COLO668 (cell line): ENCODE results near the gene PIM1.
"Not testable (repeated sequence)": the region's sequence is repeated elsewhere in the genome, so short reads cannot be mapped to it uniquely, and the experiment has no call there.

Source experiments
- DNase-seq: peaks from one replicate; lab custom pipeline; 2025; ENCODE audit not compliant: unreplicated experiment; lab: John Stamatoyannopoulos, UW

Gene PIM1

DNA sequence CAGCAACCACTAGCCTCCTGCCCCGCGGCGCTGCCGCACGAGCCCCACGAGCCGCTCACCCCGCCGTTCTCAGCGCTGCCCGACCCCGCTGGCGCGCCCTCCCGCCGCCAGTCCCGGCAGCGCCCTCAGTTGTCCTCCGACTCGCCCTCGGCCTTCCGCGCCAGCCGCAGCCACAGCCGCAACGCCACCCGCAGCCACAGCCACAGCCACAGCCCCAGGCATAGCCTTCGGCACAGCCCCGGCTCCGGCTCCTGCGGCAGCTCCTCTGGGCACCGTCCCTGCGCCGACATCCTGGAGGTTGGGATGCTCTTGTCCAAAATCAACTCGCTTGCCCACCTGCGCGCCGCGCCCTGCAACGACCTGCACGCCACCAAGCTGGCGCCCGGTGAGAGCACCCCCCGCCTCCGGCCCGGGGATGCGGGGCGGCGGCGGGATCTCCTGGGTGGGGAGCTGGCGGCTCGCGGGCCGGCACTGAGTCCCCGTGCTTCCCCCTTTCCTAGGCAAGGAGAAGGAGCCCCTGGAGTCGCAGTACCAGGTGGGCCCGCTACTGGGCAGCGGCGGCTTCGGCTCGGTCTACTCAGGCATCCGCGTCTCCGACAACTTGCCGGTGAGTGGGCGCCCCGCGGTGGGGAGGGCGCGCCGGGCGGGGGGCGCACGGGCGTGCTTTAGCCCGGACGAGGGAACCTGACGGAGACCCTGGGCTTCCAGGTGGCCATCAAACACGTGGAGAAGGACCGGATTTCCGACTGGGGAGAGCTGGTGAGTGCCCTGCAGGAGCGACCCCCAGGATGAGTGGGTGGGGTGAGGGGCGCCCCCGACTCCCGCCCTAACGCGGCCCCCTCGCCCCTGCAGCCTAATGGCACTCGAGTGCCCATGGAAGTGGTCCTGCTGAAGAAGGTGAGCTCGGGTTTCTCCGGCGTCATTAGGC is 585 bp downstream of the PIM1 start:
- peak; percentile 60 for DNase-seq

DNA sequence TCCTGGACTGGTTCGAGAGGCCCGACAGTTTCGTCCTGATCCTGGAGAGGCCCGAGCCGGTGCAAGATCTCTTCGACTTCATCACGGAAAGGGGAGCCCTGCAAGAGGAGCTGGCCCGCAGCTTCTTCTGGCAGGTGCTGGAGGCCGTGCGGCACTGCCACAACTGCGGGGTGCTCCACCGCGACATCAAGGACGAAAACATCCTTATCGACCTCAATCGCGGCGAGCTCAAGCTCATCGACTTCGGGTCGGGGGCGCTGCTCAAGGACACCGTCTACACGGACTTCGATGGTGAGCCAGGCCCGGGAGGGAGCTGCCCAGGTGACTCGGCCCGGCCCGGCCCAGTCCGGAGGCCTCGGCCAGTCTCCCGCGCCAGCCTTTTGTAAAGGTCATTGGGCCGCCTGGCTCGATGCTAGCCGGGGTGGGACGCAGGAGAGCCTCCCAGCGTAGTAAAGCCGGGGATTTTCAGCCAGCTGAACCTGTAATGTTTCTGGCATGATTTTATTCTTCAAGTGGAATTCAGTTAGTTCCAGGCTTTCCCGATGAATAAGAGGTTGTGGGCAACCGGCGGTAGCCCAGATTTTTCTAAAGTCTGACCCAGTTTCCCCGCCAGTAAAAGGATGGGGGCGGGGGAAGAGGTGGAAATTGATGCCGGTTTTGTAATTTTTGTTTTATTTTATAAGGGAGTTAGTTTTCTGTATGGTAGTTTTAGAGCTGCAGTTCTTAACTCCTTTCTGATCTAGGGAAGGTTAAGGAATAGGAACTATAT is 1.4 kb downstream of the PIM1 start:
- peak; percentile 35 for DNase-seq

DNA sequence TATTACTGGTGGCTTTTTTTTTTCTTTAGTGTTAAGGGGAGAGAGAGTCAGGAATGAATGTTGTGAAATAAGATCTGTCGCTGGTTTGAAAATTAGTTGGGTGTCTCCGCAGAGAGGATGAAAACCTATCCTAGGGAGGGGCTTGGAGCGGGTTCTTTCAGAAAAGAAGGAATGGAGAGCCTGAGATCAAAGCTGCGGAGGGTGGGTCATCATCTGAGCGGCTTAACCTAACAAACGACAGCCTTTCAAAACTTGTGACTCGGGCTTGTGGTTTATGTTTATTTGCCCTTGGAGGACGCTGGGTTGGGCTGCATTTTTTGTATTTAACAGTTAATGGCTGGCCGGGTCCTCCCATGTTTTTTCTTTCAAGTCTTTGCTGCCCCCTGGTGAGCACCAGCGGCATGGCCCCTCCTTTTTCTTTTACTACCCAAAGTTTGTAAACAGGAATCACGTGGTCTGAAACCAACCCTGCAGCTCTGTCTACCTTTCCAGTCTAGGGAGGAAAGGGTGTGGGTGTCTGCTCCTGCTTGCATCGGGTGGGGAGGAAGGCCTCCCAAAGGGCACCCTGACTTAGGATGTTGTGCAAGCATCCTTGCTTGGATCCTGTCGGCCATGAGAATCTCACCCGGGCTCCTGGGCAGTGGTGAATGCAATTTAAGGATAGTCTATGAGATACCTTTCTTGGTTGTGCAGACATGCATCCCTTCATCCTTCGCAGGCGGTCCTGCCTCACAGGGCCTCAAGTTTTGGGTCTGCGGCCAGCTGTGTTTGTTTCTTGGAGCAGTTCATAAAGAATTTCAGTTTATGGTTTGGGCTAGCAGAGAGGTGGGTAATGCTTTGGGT is 2.2 kb downstream of the PIM1 start:
- DNase-seq = peak; percentile 70

DNA sequence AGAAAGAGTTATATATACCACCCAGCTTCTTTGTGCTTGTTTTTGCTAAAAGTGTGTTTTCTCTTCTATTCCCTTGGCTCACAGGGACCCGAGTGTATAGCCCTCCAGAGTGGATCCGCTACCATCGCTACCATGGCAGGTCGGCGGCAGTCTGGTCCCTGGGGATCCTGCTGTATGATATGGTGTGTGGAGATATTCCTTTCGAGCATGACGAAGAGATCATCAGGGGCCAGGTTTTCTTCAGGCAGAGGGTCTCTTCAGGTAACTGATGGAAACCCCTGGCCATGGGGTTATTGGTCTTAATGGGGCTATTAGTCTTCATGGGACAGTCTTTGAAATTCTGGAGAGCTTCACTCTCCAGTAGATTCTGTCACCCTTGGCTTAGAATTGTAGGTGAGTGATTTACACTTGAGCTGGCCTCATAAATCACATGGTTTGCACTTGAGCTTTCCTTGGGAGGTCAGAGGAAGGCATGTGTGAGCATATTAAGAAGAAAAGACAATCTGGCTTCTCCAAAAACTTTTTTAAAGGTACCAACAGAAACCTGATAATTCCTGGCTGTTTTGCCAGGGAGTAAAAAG is 3.0 kb downstream of the PIM1 start:
- no peak for DNase-seq

DNA sequence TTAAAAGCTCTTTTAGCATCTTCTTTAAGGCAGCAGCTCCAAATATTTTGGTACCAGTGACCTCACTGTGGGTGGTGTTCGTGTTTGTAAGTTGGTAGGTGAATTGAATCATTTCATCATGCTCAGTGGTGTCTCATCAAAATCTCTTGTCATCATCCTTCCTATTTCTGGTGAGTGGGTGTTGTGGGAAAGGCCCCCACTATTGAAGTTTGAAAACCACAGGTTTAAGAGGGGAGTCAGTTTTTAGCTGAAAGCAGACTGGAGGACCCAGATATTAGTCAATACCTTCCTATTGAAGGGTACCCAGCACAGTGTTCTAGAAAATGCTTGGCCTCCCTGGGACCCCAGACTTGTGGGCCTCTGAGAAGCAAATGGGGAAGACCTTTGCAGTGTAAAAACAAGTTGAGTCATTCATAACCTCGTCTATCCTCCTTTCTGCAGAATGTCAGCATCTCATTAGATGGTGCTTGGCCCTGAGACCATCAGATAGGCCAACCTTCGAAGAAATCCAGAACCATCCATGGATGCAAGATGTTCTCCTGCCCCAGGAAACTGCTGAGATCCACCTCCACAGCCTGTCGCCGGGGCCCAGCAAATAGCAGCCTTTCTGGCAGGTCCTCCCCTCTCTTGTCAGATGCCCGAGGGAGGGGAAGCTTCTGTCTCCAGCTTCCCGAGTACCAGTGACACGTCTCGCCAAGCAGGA is 3.7 kb downstream of the PIM1 start:
- no peak for DNase-seq

DNA sequence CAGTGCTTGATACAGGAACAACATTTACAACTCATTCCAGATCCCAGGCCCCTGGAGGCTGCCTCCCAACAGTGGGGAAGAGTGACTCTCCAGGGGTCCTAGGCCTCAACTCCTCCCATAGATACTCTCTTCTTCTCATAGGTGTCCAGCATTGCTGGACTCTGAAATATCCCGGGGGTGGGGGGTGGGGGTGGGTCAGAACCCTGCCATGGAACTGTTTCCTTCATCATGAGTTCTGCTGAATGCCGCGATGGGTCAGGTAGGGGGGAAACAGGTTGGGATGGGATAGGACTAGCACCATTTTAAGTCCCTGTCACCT is 4.2 kb downstream of the PIM1 start:
- no peak for DNase-seq

DNA sequence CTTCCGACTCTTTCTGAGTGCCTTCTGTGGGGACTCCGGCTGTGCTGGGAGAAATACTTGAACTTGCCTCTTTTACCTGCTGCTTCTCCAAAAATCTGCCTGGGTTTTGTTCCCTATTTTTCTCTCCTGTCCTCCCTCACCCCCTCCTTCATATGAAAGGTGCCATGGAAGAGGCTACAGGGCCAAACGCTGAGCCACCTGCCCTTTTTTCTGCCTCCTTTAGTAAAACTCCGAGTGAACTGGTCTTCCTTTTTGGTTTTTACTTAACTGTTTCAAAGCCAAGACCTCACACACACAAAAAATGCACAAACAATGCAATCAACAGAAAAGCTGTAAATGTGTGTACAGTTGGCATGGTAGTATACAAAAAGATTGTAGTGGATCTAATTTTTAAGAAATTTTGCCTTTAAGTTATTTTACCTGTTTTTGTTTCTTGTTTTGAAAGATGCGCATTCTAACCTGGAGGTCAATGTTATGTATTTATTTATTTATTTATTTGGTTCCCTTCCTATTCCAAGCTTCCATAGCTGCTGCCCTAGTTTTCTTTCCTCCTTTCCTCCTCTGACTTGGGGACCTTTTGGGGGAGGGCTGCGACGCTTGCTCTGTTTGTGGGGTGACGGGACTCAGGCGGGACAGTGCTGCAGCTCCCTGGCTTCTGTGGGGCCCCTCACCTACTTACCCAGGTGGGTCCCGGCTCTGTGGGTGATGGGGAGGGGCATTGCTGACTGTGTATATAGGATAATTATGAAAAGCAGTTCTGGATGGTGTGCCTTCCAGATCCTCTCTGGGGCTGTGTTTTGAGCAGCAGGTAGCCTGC is 4.8 kb downstream of the PIM1 start:
- no peak for DNase-seq

DNA sequence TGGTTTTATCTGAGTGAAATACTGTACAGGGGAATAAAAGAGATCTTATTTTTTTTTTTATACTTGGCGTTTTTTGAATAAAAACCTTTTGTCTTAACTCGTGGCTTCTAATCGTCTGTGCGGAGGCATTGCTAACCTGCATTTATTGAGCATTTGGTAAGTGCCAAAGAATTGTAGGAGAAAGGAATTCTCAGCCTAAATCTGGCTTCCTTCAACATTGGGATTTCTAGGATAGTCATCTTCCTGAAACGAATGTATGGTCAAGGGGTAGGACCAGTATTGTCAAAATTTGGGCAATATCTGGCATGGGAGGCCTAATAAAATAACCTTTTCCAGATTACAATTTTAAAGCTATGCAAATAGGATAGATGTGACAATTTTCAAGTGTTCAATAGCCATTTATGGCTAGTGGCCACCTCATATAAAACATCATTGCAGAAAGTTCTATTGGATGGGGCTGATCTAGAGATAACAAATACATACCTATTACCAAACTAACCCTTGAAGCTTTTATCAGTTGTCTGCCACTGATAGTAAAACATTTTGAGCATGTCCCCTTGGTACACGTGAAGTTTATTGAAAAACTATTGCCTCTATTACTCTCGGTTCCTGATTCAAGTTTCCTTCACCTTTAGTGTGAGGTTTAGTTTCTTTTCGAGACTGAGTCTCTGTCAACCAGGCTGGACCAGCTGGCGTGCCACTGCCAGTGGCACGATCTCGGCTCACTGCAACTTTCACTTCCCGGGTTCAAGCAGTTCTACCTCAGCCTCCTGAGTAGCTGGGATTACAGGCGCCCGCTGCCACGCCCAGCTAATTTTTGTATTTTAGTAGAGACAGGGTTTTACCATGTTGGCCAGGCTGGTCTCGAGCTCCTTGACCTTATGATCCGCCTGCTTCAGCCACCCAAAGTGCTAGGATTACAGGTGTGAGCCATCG is 5.6 kb downstream of the PIM1 start:
- DNase-seq = no peak

DNA sequence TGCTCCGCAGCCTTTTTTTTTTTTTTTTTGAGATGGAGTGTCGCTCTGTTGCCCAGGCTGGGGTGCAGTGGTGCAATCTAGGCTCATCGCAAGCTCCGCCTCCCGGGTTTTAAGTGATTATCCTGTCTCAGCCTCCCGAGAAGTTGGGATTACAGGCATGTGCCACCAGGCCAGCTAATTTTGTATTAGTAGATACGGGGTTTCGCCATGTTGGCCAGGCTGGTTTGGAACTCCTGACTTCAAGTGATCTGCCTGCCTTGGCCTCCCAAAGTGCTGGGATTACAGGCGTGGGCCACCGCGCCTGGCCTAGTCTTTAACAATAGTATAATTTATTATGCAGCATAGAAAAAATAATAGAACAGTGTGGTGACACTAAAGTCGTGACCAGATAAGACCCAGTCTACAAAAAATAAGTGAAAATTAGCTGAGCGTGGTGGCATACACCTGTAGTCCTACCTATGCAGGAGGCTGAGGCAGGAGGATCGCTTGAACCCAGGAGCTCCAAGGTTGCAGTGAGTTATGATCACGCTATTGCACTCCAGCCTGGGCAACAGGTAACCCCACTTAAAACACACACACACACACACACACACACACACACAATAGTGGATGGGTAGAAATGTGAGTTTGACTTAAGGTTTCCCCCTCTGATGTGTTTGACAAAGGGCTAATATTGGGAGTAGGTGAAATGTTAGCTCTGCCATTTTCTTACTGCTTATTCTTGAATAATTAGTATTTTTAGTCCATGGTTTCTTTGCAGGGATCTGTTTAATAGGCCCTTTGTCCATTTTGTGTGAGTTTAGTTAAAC is 6.5 kb downstream of the PIM1 start:
- DNase-seq = no peak

DNA sequence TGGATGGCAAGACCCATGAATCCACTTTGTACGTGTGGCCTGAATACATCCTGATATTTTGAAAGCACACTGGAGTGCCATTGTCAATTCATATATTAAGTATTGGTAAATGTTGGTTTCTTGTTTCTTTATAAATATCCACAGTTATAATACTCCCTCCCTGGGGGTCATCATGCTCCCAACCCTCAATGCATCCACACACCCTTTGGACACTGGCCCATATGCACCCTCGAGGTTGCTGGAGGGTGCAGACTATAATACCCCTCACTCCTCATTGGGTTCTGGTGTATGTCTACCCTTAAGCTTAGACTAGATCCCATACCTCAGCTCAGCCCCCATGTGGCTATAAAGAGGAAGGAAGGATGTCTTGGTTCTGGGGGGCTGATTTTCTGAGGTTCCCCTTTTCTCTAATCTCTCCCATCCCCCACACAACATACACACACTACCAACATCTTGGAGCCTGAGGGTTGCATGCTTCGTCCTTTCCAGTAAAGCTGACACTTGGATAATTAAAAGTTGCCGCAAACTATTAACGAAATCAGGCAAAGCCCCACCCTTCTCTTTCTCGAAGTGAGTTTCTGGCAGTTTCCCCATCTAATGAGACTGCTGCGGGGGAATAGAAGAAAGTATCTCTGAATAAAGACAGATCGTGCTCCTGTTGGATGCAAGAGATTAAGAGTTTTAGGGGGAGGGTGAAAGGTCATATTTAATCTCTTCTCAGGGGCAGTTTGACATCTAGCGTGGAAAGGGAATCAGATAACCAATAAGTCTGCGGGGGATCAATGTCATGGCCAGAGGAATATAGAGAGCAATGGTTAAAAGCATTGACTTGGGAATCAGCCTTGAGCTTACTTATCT is 7.4 kb downstream of the PIM1 start:
- DNase-seq = no peak

DNA sequence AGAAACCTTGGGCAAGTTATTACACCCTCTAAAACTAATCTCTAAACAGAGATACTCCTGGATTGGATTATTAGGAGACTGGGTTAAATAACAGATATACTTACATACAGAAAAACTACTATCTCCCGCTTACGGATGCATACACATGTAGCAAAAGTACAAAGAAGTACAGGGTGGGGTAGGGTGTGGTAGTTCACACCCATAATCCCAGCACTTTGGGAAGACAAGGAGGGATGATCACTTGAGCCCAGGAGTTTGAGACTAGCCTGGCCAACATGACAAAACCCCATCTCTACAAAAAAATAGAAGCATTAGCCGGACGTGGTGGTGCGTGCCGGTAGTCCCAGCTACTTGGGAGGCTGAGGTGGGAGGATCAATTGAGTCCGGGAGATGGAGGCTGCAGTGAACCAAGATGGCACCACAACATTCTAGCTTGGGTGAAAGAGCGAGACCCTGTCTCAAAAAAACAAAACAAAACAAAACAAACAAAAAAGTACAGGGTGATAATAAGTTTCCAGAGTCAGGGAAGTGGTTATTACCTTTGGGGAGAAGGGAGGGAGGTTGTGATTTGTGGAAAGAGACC is 8.1 kb downstream of the PIM1 start:
- no peak for DNase-seq

DNA sequence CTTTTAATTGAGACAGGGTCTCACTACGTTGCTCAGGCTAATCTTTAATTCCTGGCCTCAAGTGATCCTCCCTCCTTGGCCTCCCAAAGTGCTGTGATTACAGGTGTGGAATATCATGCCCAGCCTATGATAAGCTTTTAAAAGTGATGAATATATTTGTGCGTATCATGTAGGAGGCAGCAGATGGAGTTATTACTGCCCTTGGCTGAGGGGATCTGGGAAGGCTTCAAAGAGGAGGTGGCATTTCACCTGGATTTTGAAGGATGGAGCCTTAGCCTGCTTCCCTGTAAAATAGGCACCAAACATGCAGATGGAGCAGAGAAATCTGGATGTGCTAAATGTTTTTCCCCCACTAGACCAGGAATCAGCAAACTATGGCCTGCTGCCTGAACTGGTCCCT is 10.1 kb downstream of the PIM1 start:
- DNase-seq = no peak

DNA sequence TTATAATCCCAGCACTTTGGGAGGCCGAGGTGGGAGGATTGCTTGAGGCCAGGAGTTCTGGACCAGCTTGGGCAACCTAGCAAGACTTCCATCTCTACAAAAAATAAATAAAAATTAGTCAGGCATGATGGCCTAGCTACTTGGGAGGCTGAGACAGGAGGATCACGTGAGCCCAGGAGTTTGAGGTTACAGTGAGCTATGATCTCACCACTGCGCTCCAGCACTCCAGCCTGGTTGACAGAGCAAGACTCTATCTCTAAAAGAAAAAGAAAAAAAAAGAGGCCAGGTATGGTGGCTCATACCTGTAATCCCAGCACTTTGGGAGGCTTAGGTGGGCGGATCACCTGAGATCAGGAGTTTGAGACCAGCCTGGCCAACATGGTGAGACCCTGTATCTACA is 10.7 kb downstream of the PIM1 start:
- not testable (repeated sequence) for DNase-seq

DNA sequence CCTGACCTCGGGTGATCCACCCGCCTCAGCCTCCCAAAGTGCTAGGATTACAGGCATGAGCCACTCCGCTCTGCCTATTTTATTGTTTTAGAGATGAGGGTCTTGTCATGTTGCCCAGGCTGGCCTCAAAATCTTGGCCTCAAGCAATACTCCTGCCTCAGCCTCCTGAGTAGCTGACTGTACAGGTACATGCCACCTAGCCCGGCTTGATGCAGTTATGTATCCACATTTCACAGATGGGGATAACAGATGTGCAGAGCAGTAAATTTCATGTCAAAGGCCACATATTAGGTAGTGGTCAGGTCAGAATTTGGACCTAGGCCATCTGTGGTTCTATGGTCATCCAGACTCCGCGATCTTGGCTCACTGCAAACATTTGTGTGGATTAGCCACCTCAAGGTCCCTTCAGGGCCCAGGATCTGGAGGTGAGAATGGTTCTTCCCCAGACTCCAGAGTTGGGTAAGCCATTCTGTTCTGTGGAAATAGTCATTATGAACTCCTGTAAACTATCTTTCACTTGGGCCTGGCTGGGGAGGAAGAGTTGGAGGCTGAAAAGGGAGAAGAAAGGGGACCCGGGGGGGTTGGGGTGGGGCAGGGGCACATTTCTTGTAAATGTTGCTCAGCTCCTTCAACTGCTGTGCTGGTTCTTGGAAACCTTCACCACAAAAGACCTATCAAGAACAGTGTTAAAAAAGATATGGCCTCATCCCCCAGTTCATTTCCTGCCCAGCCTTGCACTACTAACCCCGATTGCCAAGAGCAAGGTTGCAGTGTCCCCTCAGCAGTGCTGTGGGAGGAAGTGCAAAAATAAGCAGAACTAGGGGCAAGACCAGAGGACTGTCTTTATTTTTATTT is 13.0 kb downstream of the PIM1 start:
- no peak for DNase-seq

DNA sequence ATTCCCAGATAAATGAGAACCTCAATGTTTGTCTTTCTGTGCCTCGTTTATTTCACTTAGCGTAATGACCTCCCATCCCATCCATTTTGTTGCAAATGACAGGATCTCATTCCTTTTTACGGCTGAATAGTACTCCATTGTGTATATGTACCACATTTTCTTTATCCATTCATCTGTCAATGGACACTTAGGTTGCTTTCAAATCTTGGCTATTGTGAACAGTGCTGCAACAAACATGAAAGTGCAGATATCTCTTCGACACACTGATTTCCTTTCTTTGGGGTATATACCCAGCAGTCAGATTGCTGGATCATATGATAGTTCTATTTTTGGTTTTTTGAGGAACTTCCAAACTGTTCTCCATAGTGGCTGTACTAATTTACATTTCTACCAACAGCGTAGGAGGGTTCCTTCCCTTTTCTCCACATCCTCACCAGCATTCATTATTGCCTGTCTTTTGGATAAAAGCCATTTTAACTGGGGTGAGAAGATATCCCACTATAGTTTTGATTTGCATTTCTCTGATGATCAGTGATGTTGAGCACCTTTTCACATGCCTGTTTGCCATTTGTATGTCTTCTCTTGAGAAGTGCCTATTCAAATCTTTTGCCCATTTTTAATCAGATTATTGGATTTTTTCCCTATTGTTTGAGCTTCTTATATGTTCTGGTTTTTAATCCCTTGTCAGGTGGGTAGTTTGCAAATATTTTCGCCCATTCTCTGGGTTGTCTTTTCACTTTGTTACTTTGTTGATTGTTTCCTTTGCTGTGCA is 16.2 kb downstream of the PIM1 start:
- not testable (repeated sequence) for DNase-seq
